HG02981 (cell line): Measurements from ENCODE around the gene CDKN2AIPNL.
"Not testable (repeated sequence)": the region's sequence is repeated elsewhere in the genome, so short reads cannot be mapped to it uniquely, and the experiment has no call there.

Source experiments
- ATAC-seq: cut with Tn5 transposase; IDR thresholded peaks from one replicate; pipeline ENCODE4 v1.9.1; 2021; ENCODE audit warnings: mild to moderate bottlenecking, moderate library complexity; ENCODE audit not compliant: unreplicated experiment

CDKN2AIPNL gene

GRCh38 chr5:134403951-134404350 lies 7.7 kb downstream of the CDKN2AIPNL start:
- no peak for ATAC-seq

- no peak for ATAC-seq
Observed at GRCh38 chr5:134398609-134399155, 13.0 kb downstream of the CDKN2AIPNL start.

- no peak for ATAC-seq
Observed at GRCh38 chr5:134397196-134397595, 14.5 kb downstream of the CDKN2AIPNL start.

GRCh38 chr5:134396274-134396673 lies 15.4 kb downstream of the CDKN2AIPNL start:
- ATAC-seq = no peak

DNA sequence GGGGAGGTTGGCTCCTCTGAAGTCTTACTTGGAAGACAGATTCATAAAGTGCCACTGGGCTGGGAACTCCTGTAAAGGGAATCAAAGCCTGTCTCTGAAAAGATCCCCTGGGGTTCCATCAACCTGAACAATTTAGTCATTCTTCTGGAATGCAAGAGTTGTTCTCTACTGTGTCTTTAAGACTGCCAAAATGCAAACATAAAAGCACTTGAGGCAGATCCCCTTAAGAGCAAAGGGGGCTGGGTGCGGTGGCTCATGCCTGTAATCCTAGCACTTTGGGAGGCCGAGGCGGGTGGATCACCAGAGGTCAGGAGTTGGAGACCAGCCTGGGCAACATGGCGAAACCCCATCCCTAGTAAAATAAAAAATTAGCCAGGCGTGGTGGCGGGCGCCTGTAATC lies 16.7 kb downstream of the CDKN2AIPNL start:
- no peak for ATAC-seq

GRCh38 chr5:134392301-134392700 lies 19.4 kb downstream of the CDKN2AIPNL start:
- ATAC-seq = no peak

DNA sequence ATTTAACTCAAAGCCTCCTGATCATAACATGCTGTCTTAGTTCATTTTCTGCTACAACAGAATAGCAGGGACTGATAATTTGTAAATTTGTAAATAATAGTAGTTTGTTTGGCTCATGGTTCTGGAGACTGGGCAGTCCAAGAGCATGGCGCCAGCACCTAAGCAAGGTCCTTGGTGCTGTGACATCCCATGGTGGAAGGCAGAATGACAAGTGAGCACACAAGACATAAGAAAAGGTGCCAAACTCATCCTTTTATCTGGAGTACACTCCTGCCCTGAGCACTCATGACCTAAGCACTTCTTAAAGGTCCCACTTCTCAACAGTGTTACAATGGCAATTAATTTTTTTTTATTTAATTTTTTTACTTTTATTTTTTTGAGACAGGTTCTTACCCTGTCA lies 24.2 kb downstream of the CDKN2AIPNL start:
- no peak for ATAC-seq

- ATAC-seq = no peak
Observed at GRCh38 chr5:134383980-134384697, 27.5 kb downstream of the CDKN2AIPNL start.

DNA sequence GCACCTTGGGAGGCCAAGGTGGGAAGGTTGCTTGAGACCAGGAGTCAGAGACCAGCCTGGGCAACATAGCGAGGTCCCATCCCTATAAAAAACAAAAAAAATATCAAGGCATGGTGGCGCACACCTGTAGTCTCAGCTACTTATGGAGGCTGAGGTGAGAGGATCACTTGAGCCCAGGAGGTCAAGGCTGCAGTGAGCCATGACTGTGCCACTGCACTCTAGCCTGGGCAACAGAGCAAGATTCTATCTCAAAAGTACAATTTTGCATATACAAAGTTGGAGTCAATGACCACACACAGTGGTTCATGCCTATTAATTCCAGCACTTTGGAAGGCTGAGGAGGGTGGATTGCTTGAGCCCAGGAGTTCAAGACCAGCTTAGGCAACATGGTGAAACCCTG lies 29.5 kb downstream of the CDKN2AIPNL start:
- ATAC-seq = not testable (repeated sequence)

DNA sequence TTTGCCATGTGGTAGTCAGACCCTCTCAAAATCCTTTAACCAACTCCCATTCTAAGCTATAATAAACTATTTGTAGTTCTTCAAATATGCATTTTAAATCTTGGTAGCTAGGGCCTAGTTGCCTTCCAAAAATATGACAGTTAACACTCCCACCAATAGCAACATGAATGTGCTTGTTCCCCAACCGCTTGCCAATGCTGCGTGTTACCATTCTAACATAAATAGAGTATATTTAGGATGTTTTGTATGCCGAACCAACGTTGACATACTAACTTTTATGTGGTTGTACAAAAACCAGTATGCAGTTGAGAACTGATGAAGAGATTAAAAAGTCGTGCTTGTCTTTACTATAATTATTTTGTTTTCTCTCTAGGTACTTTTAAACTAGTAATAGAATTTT lies 31.3 kb downstream of the CDKN2AIPNL start:
- no peak for ATAC-seq

- no peak for ATAC-seq
Observed at GRCh38 chr5:134374232-134374631, 37.4 kb downstream of the CDKN2AIPNL start.

GRCh38 chr5:134373633-134374032 lies 38.0 kb downstream of the CDKN2AIPNL start:
- not testable (repeated sequence) for ATAC-seq

- no peak for ATAC-seq
Observed at GRCh38 chr5:134371834-134372340, 39.8 kb downstream of the CDKN2AIPNL start.

- ATAC-seq = peak; percentile 61
Observed at GRCh38 chr5:134370871-134371833, 40.5 kb downstream of the CDKN2AIPNL start, which contains the start of gene UBE2B. Gene UBE2B, plus strand, starts transcription at chr5:134371569. Its CDS starts 27 bp downstream, at chr5:134371596.

- peak; percentile 5 for ATAC-seq
Observed at GRCh38 chr5:134370311-134370870, 41.3 kb downstream of the CDKN2AIPNL start.

GRCh38 chr5:134365604-134366003 lies 46.1 kb downstream of the CDKN2AIPNL start:
- no peak for ATAC-seq

DNA sequence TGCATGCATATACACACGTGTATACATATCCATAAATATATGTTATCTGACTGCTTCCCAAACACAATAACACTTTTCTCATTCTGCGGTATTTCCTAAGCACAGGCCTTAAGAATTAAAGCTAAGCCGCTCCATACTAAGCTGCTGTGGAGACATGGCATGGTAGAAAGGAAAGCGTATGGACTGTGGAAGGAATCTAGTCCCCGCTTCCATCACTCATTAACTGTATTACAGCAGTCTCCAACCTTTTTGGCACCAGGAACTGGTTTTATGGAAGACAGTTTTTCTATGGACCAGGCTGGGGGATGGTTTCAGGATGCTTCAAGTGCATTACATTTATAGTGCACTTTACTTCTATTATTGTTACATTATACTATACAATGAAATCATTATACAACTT lies 56.0 kb downstream of the CDKN2AIPNL start:
- ATAC-seq = no peak
